IMR-90 (cell line): ENCODE results near the gene OR4M1. TPM values are rescaled to one million over a fixed set of nuclear protein-coding genes. Genes with fewer than 3 reads are reported as not detected.
"Not testable (repeated sequence)": the region's sequence is repeated elsewhere in the genome, so short reads cannot be mapped to it uniquely, and the experiment has no call there.

ENCODE experiments used
- ATAC-seq: fragments of 200-7000 bp; cut with Tn5 transposase; 2 replicates; pipeline ENCODE4 v1.9.1; 2020; ENCODE audit warnings: low read depth, mild to moderate bottlenecking, moderate library complexity
- BruUV-seq: library from RNA; stranded (reverse); fragments of 400-500 nt; replicated peaks from 2 replicates; lab custom pipeline; 2021; lab: Mats Ljungman, UMichigan
- CTCF ChIA-PET: fragments of 300-600 bp; formaldehyde crosslinking; extraction: SDS; loops from one replicate; lab custom pipeline; 2021; ENCODE audit warnings: antibody characterized with exemption; lab: Yijun Ruan, JAX
- POLR2A ChIA-PET: fragments of 300-600 bp; sonication (Branson Sonifier 250); formaldehyde crosslinking; loops from one replicate; lab custom pipeline; 2022; ENCODE audit warnings: antibody characterized with exemption; ENCODE audit not compliant: unreplicated experiment; lab: Charles Lee
- DNase-seq: peaks from one replicate; pipeline ENCODE4 v3.0.0; 2013
- H2AFZ ChIP-seq: replicated peaks from 2 replicates; pipeline ENCODE3; 2013; ENCODE audit warnings: low read length, mild to moderate bottlenecking; ENCODE audit not compliant: poor library complexity
- H2AK5ac ChIP-seq: 2 replicates; pipeline ENCODE4 v1.6.1; 2013; ENCODE audit warnings: low read depth, low read length, inconsistent platforms
- H2AK9ac ChIP-seq: replicated peaks from 2 replicates; pipeline ENCODE3; 2013; ENCODE audit warnings: mild to moderate bottlenecking, low read depth, low read length, moderate library complexity; ENCODE audit not compliant: poor library complexity
- H2BK120ac ChIP-seq: 2 replicates; pipeline ENCODE4 v1.6.1; 2013; ENCODE audit warnings: low read depth, low read length, inconsistent platforms
- H2BK15ac ChIP-seq: 3 replicates; pipeline ENCODE4 v1.6.1; 2013; ENCODE audit warnings: low read depth, low read length, inconsistent platforms
- H2BK20ac ChIP-seq: 2 replicates; pipeline ENCODE4 v1.6.1; 2013; ENCODE audit warnings: low read depth, mild to moderate bottlenecking, inconsistent platforms, low read length, moderate library complexity
- H2BK5ac ChIP-seq: 2 replicates; pipeline ENCODE4 v1.6.1; 2013; ENCODE audit warnings: mild to moderate bottlenecking, low read depth, low read length, inconsistent platforms; ENCODE audit not compliant: poor library complexity, severe bottlenecking
- H3K14ac ChIP-seq: replicated peaks from 2 replicates; pipeline ENCODE4 v1.6.1; 2013; ENCODE audit warnings: low read depth, low read length, inconsistent platforms
- H3K18ac ChIP-seq: 2 replicates; pipeline ENCODE4 v1.6.1; 2013; ENCODE audit warnings: low read depth, low read length, control low read depth
- H3K23ac ChIP-seq: 2 replicates; pipeline ENCODE4 v1.6.1; 2013; ENCODE audit warnings: low read depth, low read length, inconsistent platforms
- H3K27ac ChIP-seq: 2 replicates; pipeline ENCODE4 v1.5.1; 2013; ENCODE audit warnings: mild to moderate bottlenecking, control low read depth, low read length; ENCODE audit not compliant: insufficient read depth
- H3K27me3 ChIP-seq: 2 replicates; pipeline ENCODE4 v1.6.1; 2013; ENCODE audit warnings: low read length; ENCODE audit not compliant: control insufficient read depth, insufficient read depth
- H3K36me3 ChIP-seq: 2 replicates; pipeline ENCODE4 v1.6.1; 2013; ENCODE audit warnings: low read length, mixed read lengths; ENCODE audit not compliant: control insufficient read depth, insufficient read depth
- H3K4ac ChIP-seq: 2 replicates; pipeline ENCODE4 v1.6.1; 2013; ENCODE audit warnings: low read depth, low read length, inconsistent platforms
- H3K4me1 ChIP-seq: 2 replicates; pipeline ENCODE4 v1.6.1; 2013; ENCODE audit warnings: low read length, mixed read lengths; ENCODE audit not compliant: control insufficient read depth, insufficient read depth
- H3K4me2 ChIP-seq: 2 replicates; pipeline ENCODE4 v1.6.1; 2013; ENCODE audit warnings: low read depth, mild to moderate bottlenecking, control low read depth, low read length, moderate library complexity
- H3K4me3 ChIP-seq: 2 replicates; pipeline ENCODE4 v1.5.1; 2013; ENCODE audit warnings: low read depth, mild to moderate bottlenecking, control low read depth, low read length, moderate library complexity; ENCODE audit not compliant: insufficient read depth
- H3K56ac ChIP-seq: 2 replicates; pipeline ENCODE4 v1.6.1; 2013; ENCODE audit warnings: low read length, inconsistent platforms; ENCODE audit not compliant: insufficient read depth; ENCODE audit errors: extremely low read depth
- H3K79me1 ChIP-seq, 2 experiments: 2 replicates each; pipeline ENCODE4 v1.6.1; 2013; ENCODE audit warnings: low read length in 2 of 2, inconsistent platforms in 1 of 2, low read depth in 1 of 2
- H3K9ac ChIP-seq: 2 replicates; pipeline ENCODE4 v1.6.1; 2013; ENCODE audit warnings: low read depth, low read length, control low read depth
- H3K9me1 ChIP-seq: 2 replicates; pipeline ENCODE4 v1.6.1; 2013; ENCODE audit warnings: low read length, inconsistent platforms; ENCODE audit not compliant: insufficient read depth
- H3K9me3 ChIP-seq: 2 replicates; pipeline ENCODE4 v1.6.1; 2013; ENCODE audit warnings: low read length; ENCODE audit not compliant: control insufficient read depth, insufficient read depth
- H4K20me1 ChIP-seq: 2 replicates; pipeline ENCODE4 v1.6.1; 2013; ENCODE audit warnings: low read length, inconsistent platforms; ENCODE audit not compliant: insufficient read depth
- H4K5ac ChIP-seq: 2 replicates; pipeline ENCODE4 v1.6.1; 2013; ENCODE audit warnings: mild to moderate bottlenecking, low read depth, low read length, control low read depth
- H4K8ac ChIP-seq, 2 experiments: 2 replicates each; pipeline ENCODE4 v1.6.1; 2013; ENCODE audit warnings: low read depth in 2 of 2, low read length in 2 of 2, control low read depth in 1 of 2, inconsistent platforms in 1 of 2
- H4K91ac ChIP-seq: 2 replicates; pipeline ENCODE4 v1.6.1; 2013; ENCODE audit warnings: low read depth, low read length, inconsistent platforms; ENCODE audit not compliant: insufficient read depth
- WGBS, 2 experiments: methylation state at CpG; one replicate each; pipeline versions ENCODE4 v1.1.5 to v1.1.7; 2013; ENCODE audit warnings: missing lambda C conversion rate in 2 of 2; ENCODE audit not compliant: insufficient read length in 1 of 2; ENCODE audit errors: extremely low coverage in 2 of 2; 5-methylcytosine and 5-hydroxymethylcytosine counted together
- dilution Hi-C: fragments of 300-500 bp; cut with HindIII; formaldehyde crosslinking; loops from one replicate; pipeline ENCODE4 v1.14.3; 2018; ENCODE audit warnings: low sequenced_read_pairs; ENCODE audit not compliant: unreplicated experiment
- in situ Hi-C: fragments of 300-500 bp; cut with MboI; formaldehyde crosslinking; loops from 3 replicates; pipeline ENCODE4 v1.14.3; 2019; ENCODE audit warnings: low sequenced_read_pairs, inconsistent platforms, mixed read lengths
- intact Hi-C: fragments of 100-400 bp; cut with micrococcal nuclease; formaldehyde crosslinking; loops from 2 replicates; pipeline ENCODE4 v1.10.0; 2022
- polyA plus RNA-seq, 3 experiments: library from polyadenylated mRNA; depleted of rRNA; stranded (reverse); fragments of >200 nt; gene quantifications; 2 replicates each; pipeline ENCODE4 v1.2.3, GENCODE V29; 2012; ENCODE audit warnings: low replicate concordance in 1 of 3
- total RNA-seq: library from RNA; depleted of rRNA; stranded (reverse); fragments of >200 nt; gene quantifications from 2 replicates; pipeline ENCODE4 v1.2.3, GENCODE V29; 2012

Gene OR4M1
- total and polyA plus RNA-seq, 2 of the 4 experiments (the other 2 are of a cell fraction), result not detected

DNA sequence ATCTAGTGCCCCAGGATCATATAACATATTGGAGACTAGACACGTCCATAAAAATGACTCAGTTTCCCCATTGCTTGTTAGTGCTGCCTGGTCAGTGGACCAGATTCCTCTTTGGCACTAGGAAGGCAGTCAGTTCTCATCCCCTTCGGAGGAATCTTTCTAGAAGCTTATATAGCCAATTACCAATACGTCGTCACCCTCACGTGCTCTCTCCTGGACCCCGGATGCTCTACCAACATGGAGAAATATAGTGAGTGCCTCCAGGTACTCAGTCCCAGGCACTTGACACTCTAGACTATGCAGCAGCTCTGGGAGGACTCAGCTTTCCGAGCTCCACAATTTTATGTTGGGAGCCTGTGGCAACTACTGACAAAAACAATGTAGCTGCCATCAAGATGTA is 14.8 kb downstream of the OR4M1 start:
- intact Hi-C loops, H2AK5ac ChIP-seq, H4K20me1 ChIP-seq, H3K4me2 ChIP-seq, CTCF ChIA-PET, H3K4me1 ChIP-seq, DNase-seq, H4K91ac ChIP-seq, H3K79me1 ChIP-seq, H3K23ac ChIP-seq, H2BK5ac ChIP-seq, H4K8ac ChIP-seq, in situ Hi-C loops, H3K27ac ChIP-seq, H3K9me1 ChIP-seq, POLR2A ChIA-PET, H2AK9ac ChIP-seq, H3K27me3 ChIP-seq, dilution Hi-C loops, H3K4ac ChIP-seq, H2BK120ac ChIP-seq, ATAC-seq, H2BK20ac ChIP-seq, H3K18ac ChIP-seq, H3K9ac ChIP-seq, H4K5ac ChIP-seq, H3K4me3 ChIP-seq, BruUV-seq, H3K56ac ChIP-seq, H3K36me3 ChIP-seq, H2AFZ ChIP-seq, H2BK15ac ChIP-seq, H3K14ac ChIP-seq: not testable (repeated sequence)
- WGBS, 2 experiments, result 36% methylated on average over 6 of the region's 7 CpGs; no CpG with 5 or more reads in 1 of the 2 experiments
- H3K9me3 ChIP-seq, result peaks cover 19% of the 10 kb centered on the region

DNA sequence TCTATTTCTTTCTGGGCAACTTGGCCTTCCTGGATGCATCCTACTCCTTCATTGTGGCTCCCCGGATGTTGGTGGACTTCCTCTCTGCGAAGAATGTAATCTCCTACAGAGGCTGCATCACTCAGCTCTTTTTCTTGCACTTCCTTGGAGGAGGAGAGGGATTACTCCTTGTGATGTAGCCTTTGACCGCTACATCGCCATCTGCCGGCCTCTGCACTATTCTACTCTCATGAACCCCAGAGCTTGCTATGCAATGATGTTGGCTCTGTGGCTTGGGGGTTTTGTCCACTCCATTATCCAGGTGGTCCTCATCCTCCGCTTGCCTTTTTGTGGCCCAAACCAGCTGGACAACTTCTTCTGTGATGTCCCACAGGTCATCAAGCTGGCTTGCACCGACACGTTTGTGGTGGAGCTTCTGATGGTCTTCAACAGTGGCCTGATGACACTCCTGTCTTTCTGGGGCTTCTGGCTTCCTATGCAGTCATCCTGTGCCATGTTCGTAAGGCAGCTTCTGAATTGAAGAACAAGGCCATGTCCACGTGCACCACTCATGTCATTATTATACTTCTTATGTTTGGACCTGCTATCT is 23.3 kb downstream of the OR4M1 start:
- H3K4me1 ChIP-seq, H4K91ac ChIP-seq, H2BK120ac ChIP-seq, H3K36me3 ChIP-seq, H3K14ac ChIP-seq, H3K9me1 ChIP-seq, in situ Hi-C loops, H2AK9ac ChIP-seq, H3K4ac ChIP-seq, H3K18ac ChIP-seq, H3K9ac ChIP-seq, intact Hi-C loops, H3K56ac ChIP-seq, H3K79me1 ChIP-seq, H3K23ac ChIP-seq, H2AK5ac ChIP-seq, BruUV-seq, POLR2A ChIA-PET, ATAC-seq, H4K8ac ChIP-seq, H3K4me2 ChIP-seq, H2BK15ac ChIP-seq, H2AFZ ChIP-seq, H4K20me1 ChIP-seq, H3K27ac ChIP-seq, H2BK5ac ChIP-seq, dilution Hi-C loops, DNase-seq, H3K4me3 ChIP-seq, CTCF ChIA-PET, H2BK20ac ChIP-seq, H4K5ac ChIP-seq, H3K27me3 ChIP-seq: not testable (repeated sequence)
- 43% methylated on average over 4 of the region's 10 CpGs; no CpG with 5 or more reads in 1 of the 2 experiments for WGBS, 2 experiments
- peaks cover 36% of the 10 kb centered on the region for H3K9me3 ChIP-seq
